Osteoblast (primary cell): ENCODE data around the gene SPRR1B. TPM values are rescaled to one million over a fixed set of nuclear protein-coding genes. Genes with fewer than 3 reads are reported as not detected.

Experiments used
- DNase-seq: peaks from one replicate; pipeline ENCODE4 v3.0.0; 2011; ENCODE audit warnings: low spot score, mixed read lengths; ENCODE audit not compliant: insufficient read length; ENCODE audit errors: missing footprints
- H2AFZ ChIP-seq: 2 replicates; pipeline ENCODE4 v1.6.0; 2011; ENCODE audit warnings: mild to moderate bottlenecking, low read length
- H3K27ac ChIP-seq: 2 replicates; pipeline ENCODE4 v1.5.1; 2011; ENCODE audit warnings: mild to moderate bottlenecking, low read depth, low read length, moderate library complexity
- H3K27me3 ChIP-seq: 2 replicates; pipeline ENCODE4 v1.6.0; 2012; ENCODE audit warnings: mild to moderate bottlenecking, control low read depth, inconsistent platforms, low read length, moderate library complexity; ENCODE audit not compliant: insufficient read depth
- H3K36me3 ChIP-seq: 2 replicates; pipeline ENCODE4 v1.5.1; 2011; ENCODE audit warnings: mild to moderate bottlenecking, low read length, control low read depth, moderate library complexity; ENCODE audit not compliant: insufficient read depth
- H3K4me1 ChIP-seq: 2 replicates; pipeline ENCODE4 v1.5.1; 2011; ENCODE audit warnings: mild to moderate bottlenecking, low read length, control low read depth, moderate library complexity; ENCODE audit not compliant: insufficient read depth
- H3K4me2 ChIP-seq: 2 replicates; pipeline ENCODE4 v1.6.0; 2011; ENCODE audit warnings: mild to moderate bottlenecking, low read length; ENCODE audit not compliant: insufficient read depth
- H3K4me3 ChIP-seq: fragments of 200-600 bp; sonication (generic); 3 replicates; pipeline ENCODE4 v1.5.1; 2012; ENCODE audit warnings: mild to moderate bottlenecking, low read length, inconsistent platforms; ENCODE audit not compliant: insufficient read depth
- H3K79me2 ChIP-seq: 2 replicates; pipeline ENCODE4 v1.6.0; 2012; ENCODE audit warnings: mild to moderate bottlenecking, low read length, control low read depth, inconsistent platforms; ENCODE audit not compliant: insufficient read depth
- H3K9me3 ChIP-seq: 2 replicates; pipeline ENCODE4 v1.5.1; 2011; ENCODE audit warnings: low read depth, low read length, control low read depth
- H4K20me1 ChIP-seq: 2 replicates; pipeline ENCODE4 v1.6.0; 2012; ENCODE audit warnings: mild to moderate bottlenecking, low read length, control low read depth; ENCODE audit not compliant: insufficient read depth
- CTCF ChIP-seq: IDR thresholded peaks from 2 replicates; pipeline ENCODE4 v1.5.1; 2011; ENCODE audit warnings: mild to moderate bottlenecking, low read depth, low read length, moderate library complexity; ENCODE audit errors: extremely low read depth
- total RNA-seq: library from RNA; depleted of rRNA; stranded (reverse); fragments of >200 nt; gene quantifications from 2 replicates; pipeline ENCODE4 v1.2.3, GENCODE V29; 2012

Gene SPRR1B, protein sequence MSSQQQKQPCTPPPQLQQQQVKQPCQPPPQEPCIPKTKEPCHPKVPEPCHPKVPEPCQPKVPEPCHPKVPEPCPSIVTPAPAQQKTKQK
- not detected in 2 replicates for total RNA-seq

DNA sequence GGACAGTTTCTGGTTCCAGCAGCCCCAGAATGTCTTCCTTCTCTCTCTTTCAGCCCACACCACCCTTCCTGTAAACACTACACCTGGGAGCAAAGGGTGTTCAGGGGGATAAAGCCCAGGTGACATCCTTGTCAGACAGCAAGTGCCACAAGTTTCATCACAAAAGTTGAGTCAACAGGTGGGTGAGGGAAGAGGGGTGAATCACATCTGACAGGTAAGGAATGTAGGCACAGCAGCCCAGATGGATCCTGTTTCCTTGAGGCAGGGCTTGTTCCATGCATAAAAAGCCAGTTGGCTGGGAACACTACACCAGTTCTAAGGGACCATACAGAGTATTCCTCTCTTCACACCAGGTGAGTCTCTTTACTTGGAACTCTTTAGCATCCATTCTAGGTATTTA lies at the start of gene SPRR1B:
TSS of gene SPRR1B (plus strand) at position 309 of the 400 bp plus-strand sequence. CDS start 1,143 bp downstream, outside the sequence.
- no peak for DNase-seq
- H3K4me1 ChIP-seq, result no peaks in the 10 kb centered on the region
- no peaks in the 10 kb centered on the region for H4K20me1 ChIP-seq
- no peak within 1 kb of the TSS for H3K4me3 ChIP-seq
- H3K79me2 ChIP-seq, result no peaks in the 10 kb centered on the region
- TF ChIP-seq CTCF, result no peak
- H3K4me2 ChIP-seq, result no peak within 1 kb of the TSS
- no peak within 1 kb of the TSS for H3K27ac ChIP-seq
- no peaks in the 10 kb centered on the region for H3K36me3 ChIP-seq
- no peaks in the 10 kb centered on the region for H3K27me3 ChIP-seq
- no peak within 1 kb of the TSS for H2AFZ ChIP-seq
- H3K9me3 ChIP-seq, result no peaks in the 10 kb centered on the region

DNA sequence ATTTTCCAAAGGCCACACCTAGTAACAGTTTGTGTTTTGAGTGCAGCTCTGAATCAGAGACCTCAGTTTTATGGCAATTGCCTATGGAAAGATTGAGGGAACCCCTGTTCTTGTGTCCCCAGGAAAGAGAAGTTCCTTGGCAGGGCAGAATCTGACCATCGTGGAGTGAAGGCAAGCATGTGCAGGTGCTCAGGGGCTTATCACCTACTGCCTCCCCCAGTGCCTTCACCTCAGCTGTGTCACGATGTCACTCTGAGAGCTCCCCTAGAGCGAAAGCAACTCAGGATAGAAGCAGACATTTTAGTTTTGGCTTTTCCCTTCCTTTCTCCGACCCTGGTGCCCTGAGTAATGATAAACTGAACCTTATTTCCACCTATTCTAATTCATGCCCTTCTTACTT lies 48.9 kb upstream of the SPRR1B start:
- H3K4me1 ChIP-seq, result no peaks in the 10 kb centered on the region

GRCh38 chr1:152983234-152983633 lies 47.8 kb upstream of the SPRR1B start:
- Histone ChIP-seq H2AFZ (no peak overlapping the region), H3K36me3 (no peaks in the 10 kb centered on the region), H4K20me1 (no peaks in the 10 kb centered on the region), H3K79me2 (no peaks in the 10 kb centered on the region), H3K4me3 (no peak overlapping the region), H3K27me3 (no peaks in the 10 kb centered on the region), H3K27ac (no peak overlapping the region), H3K9me3 (no peaks in the 10 kb centered on the region), H3K4me1 (no peaks in the 10 kb centered on the region), H3K4me2 (no peak overlapping the region)
- DNase-seq, result no peak
- TF ChIP-seq CTCF, result no peak

More for the DNA sequence above, 48.9 kb upstream of the SPRR1B start:
- H3K4me2 ChIP-seq, result no peak overlapping the region
- H4K20me1 ChIP-seq, result no peaks in the 10 kb centered on the region
- H2AFZ ChIP-seq, result no peak overlapping the region
- no peaks in the 10 kb centered on the region for H3K36me3 ChIP-seq
- no peak for DNase-seq
- H3K9me3 ChIP-seq, result no peaks in the 10 kb centered on the region
- TF ChIP-seq CTCF, result no peak
- H3K27me3 ChIP-seq, result no peaks in the 10 kb centered on the region
- H3K79me2 ChIP-seq, result no peaks in the 10 kb centered on the region
- no peak overlapping the region for H3K27ac ChIP-seq
- H3K4me3 ChIP-seq, result no peak overlapping the region

DNA sequence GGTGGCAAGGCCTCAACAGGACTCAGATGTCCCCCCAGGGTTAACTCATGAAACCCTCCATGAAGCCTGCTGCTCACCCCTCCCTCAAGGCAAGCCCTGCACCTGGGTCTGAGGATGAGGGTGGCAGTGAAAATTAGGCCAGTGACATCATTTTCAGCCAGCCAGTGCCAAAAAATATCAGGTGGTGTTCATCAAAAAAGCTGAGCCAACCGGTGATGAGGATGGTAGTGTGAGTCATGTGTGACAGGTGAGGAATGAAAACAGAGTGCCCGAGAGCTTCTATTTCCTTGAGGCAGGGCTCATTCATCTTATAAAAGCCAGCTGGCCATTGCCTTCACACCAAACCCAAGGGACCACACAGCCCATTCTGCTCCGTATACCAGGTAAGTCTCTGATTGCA lies 47.3 kb upstream of the SPRR1B start, which contains the start of gene SPRR1A:
TSS of gene SPRR1A (plus strand) at position 339 of the 400 bp plus-strand sequence. CDS start 1,150 bp downstream, outside the sequence.
- no peak within 1 kb of the TSS for H2AFZ ChIP-seq
- no peaks in the 10 kb centered on the region for H4K20me1 ChIP-seq
- no peaks in the 10 kb centered on the region for H3K27me3 ChIP-seq
- H3K27ac ChIP-seq, result no peak within 1 kb of the TSS
- H3K79me2 ChIP-seq, result no peaks in the 10 kb centered on the region
- H3K4me3 ChIP-seq, result no peak within 1 kb of the TSS
- H3K9me3 ChIP-seq, result no peaks in the 10 kb centered on the region
- no peak for TF ChIP-seq CTCF
- no peaks in the 10 kb centered on the region for H3K36me3 ChIP-seq
- DNase-seq, result peak; percentile 31
- H3K4me2 ChIP-seq, result no peak within 1 kb of the TSS
- H3K4me1 ChIP-seq, result no peaks in the 10 kb centered on the region
